ENCODE data around the gene SNX13.

- TF ChIP-seq, protein P1, sequence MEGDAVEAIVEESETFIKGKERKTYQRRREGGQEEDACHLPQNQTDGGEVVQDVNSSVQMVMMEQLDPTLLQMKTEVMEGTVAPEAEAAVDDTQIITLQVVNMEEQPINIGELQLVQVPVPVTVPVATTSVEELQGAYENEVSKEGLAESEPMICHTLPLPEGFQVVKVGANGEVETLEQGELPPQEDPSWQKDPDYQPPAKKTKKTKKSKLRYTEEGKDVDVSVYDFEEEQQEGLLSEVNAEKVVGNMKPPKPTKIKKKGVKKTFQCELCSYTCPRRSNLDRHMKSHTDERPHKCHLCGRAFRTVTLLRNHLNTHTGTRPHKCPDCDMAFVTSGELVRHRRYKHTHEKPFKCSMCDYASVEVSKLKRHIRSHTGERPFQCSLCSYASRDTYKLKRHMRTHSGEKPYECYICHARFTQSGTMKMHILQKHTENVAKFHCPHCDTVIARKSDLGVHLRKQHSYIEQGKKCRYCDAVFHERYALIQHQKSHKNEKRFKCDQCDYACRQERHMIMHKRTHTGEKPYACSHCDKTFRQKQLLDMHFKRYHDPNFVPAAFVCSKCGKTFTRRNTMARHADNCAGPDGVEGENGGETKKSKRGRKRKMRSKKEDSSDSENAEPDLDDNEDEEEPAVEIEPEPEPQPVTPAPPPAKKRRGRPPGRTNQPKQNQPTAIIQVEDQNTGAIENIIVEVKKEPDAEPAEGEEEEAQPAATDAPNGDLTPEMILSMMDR (IDR thresholded peaks at IDR 0.05 in 2 of 3, conservative IDR thresholded peaks at IDR 0.05 in 1 of 3; ENCODE audit: insufficient read depth in 2 of 3, low read depth in 1 of 3, low read length in 3 of 3): no peak
- TF ChIP-seq SPI1 (IDR thresholded peaks at IDR 0.05; ENCODE audit: borderline replicate concordance, low read depth, low read length): no peak
- TF ChIP-seq CREBBP (IDR thresholded peaks at IDR 0.05; ENCODE audit: low read depth, low read length): no peak
- TF ChIP-seq TAF1 (IDR thresholded peaks at IDR 0.05; ENCODE audit: control insufficient read depth, extremely low read depth, insufficient read depth, low read length, severe bottlenecking): no peak
- TF ChIP-seq ATF1 (CRISPR knock-in tag; IDR thresholded peaks at IDR 0.05): no peak
- TF ChIP-seq ATF1 (tag; IDR thresholded peaks at IDR 0.05): no peak
- TF ChIP-seq HDAC2 (IDR thresholded peaks at IDR 0.05): no peak
- TF ChIP-seq HMG20B (CRISPR knock-in tag; IDR thresholded peaks at IDR 0.05): no peak
- no peak for TF ChIP-seq STAT6 (CRISPR knock-in tag; IDR thresholded peaks at IDR 0.05)
- no peak for TF ChIP-seq TBP (optimal IDR thresholded peaks at IDR 0.05; ENCODE audit: low read depth, low read length)
- TF ChIP-seq SP1 (CRISPR knock-in tag; IDR thresholded peaks at IDR 0.05): no peak
- TF ChIP-seq ESRRA (IDR thresholded peaks at IDR 0.05; ENCODE audit: borderline replicate concordance, low read depth): no peak
- TF ChIP-seq, protein P2, sequence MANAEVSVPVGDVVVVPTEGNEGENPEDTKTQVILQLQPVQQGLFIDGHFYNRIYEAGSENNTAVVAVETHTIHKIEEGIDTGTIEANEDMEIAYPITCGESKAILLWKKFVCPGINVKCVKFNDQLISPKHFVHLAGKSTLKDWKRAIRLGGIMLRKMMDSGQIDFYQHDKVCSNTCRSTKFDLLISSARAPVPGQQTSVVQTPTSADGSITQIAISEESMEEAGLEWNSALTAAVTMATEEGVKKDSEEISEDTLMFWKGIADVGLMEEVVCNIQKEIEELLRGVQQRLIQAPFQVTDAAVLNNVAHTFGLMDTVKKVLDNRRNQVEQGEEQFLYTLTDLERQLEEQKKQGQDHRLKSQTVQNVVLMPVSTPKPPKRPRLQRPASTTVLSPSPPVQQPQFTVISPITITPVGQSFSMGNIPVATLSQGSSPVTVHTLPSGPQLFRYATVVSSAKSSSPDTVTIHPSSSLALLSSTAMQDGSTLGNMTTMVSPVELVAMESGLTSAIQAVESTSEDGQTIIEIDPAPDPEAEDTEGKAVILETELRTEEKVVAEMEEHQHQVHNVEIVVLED (CRISPR knock-in tag; IDR thresholded peaks at IDR 0.05): no peak
- no peak for TF ChIP-seq HEY1 (CRISPR knock-in tag; IDR thresholded peaks at IDR 0.05; ENCODE audit: borderline replicate concordance)
- TF ChIP-seq DLX4 (CRISPR knock-in tag; IDR thresholded peaks at IDR 0.05): no peak
Measured at GRCh38 chr7:17900464-17900863, 39.8 kb downstream of the SNX13 start.

Measured in K562 (cell line).